ENCODE measurements around the gene DNASE1.

- TF ChIP-seq CTCF (IDR thresholded peaks at IDR 0.05; ENCODE audit: low read depth, low read length) (no peak), POLR2A (IDR thresholded peaks at IDR 0.05; ENCODE audit: extremely low read depth, insufficient read length) (no peak), MAX (IDR thresholded peaks at IDR 0.05; ENCODE audit: low read depth, low read length) (no peak)
Measured at GRCh38 chr16:3646348-3646920, 8.1 kb upstream of the DNASE1 start.

Measured in NB4 (cell line).